Cardiac muscle cell (in vitro differentiated cells and primary cell): ENCODE results near the gene DLL4. TPM values are rescaled to one million over a fixed set of nuclear protein-coding genes. Genes with fewer than 3 reads are reported as not detected.
A peak's percentile ranks its signal among the peaks of the same experiment; 100 is the strongest.

Experiments
- DNase-seq, 2 donors: peaks; one replicate each; pipeline versions ENCODE4 v3.0.0 to v3.0.0-alpha.2; 2010 to 2017; ENCODE audit warnings: low read depth in 1 of 2, low spot score in 1 of 2
- H3K27ac ChIP-seq: fragments of 200-600 bp; sonication (generic); 2 replicates; pipeline ENCODE4 v1.5.1; 2016
- H3K27me3 ChIP-seq: fragments of 200-600 bp; sonication (generic); 2 replicates; pipeline ENCODE4 v1.6.0; 2016; ENCODE audit warnings: control low read depth
- H3K36me3 ChIP-seq: fragments of 200-600 bp; sonication (generic); 2 replicates; pipeline ENCODE4 v1.5.1; 2016; ENCODE audit warnings: control low read depth
- H3K4me1 ChIP-seq: fragments of 200-600 bp; sonication (generic); 2 replicates; pipeline ENCODE4 v1.8.1; 2017; ENCODE audit warnings: low read depth, mild to moderate bottlenecking, mixed run types
- H3K4me3 ChIP-seq: fragments of 200-600 bp; sonication (generic); 2 replicates; pipeline ENCODE4 v1.5.1; 2016; ENCODE audit warnings: mild to moderate bottlenecking
- H3K9me3 ChIP-seq: fragments of 200-600 bp; sonication (generic); 2 replicates; pipeline ENCODE4 v1.5.1; 2017; ENCODE audit warnings: low read depth, mild to moderate bottlenecking, control low read depth
- CTCF ChIP-seq: IDR thresholded peaks from 2 replicates; pipeline ENCODE4 v1.5.1; 2012; ENCODE audit warnings: low read depth, mild to moderate bottlenecking, low read length
- polyA plus RNA-seq: library from polyadenylated mRNA; unstranded; fragments of >200 nt; fragmentation: Nextera tagmentation; extraction: Ambion mirVana; gene quantifications from 2 replicates; pipeline ENCODE4 v1.2.1, GENCODE V29; 2016
- total RNA-seq: library from RNA; depleted of rRNA; stranded (reverse); fragments of >200 nt; gene quantifications from 2 replicates; pipeline ENCODE4 v1.2.3, GENCODE V29; 2016

The DLL4 gene
- total and polyA plus RNA-seq, 2 experiments from 2014 or later, result 0.71 TPM; not detected in 1

GRCh38 chr15:40894681-40895448 is 34.3 kb upstream of the DLL4 start:
- DNase-seq, result peak; percentile 74 to 76
- Histone ChIP-seq H3K27me3 (peaks cover 10% of the 10 kb centered on the region), H3K4me3 (peak overlapping the region; percentile 69), H3K36me3 (peaks cover 10% of the 10 kb centered on the region), H3K4me1 (no peaks in the 10 kb centered on the region), H3K9me3 (no peaks in the 10 kb centered on the region), H3K27ac (peak overlapping the region; percentile 95)
- peak; percentile 62 for TF ChIP-seq CTCF

GRCh38 chr15:40899536-40900207 is 29.5 kb upstream of the DLL4 start:
- no peaks in the 10 kb centered on the region for H3K27me3 ChIP-seq
- no peak for DNase-seq
- H3K9me3 ChIP-seq, result no peaks in the 10 kb centered on the region
- H3K4me1 ChIP-seq, result no peaks in the 10 kb centered on the region
- H3K27ac ChIP-seq, result no peak overlapping the region
- peaks cover 29% of the 10 kb centered on the region for H3K36me3 ChIP-seq
- H3K4me3 ChIP-seq, result no peak overlapping the region
- no peak for TF ChIP-seq CTCF

GRCh38 chr15:40900256-40901052 is 28.7 kb upstream of the DLL4 start:
- Histone ChIP-seq H3K4me3 (no peak overlapping the region), H3K36me3 (peaks cover 29% of the 10 kb centered on the region), H3K4me1 (no peaks in the 10 kb centered on the region), H3K27ac (no peak overlapping the region), H3K9me3 (no peaks in the 10 kb centered on the region), H3K27me3 (no peaks in the 10 kb centered on the region)
- DNase-seq, result no peak
- TF ChIP-seq CTCF, result no peak

GRCh38 chr15:40901053-40901443 is 28.1 kb upstream of the DLL4 start:
- Histone ChIP-seq H3K27ac (no peak overlapping the region), H3K4me1 (no peaks in the 10 kb centered on the region), H3K4me3 (no peak overlapping the region), H3K27me3 (no peaks in the 10 kb centered on the region), H3K36me3 (peaks cover 29% of the 10 kb centered on the region), H3K9me3 (no peaks in the 10 kb centered on the region)
- no peak for DNase-seq
- TF ChIP-seq CTCF, result no peak
